Measurements from ENCODE around the gene EZH2. TPM values are rescaled to one million over a fixed set of nuclear protein-coding genes. Genes with fewer than 3 reads are reported as not detected.

EZH2 gene
- total RNA-seq, 1 experiment from 2014 or later = 30.5 TPM

GRCh38 chr7:148883266-148884048 is 634 bp downstream of the EZH2 start:
- peak overlapping the region; percentile 65 for H2AFZ ChIP-seq (ENCODE audit: low read length)
- no peaks in the 10 kb centered on the region for H3K9me3 ChIP-seq (ENCODE audit: low read length)
- no peaks in the 10 kb centered on the region for H3K9me2 ChIP-seq (replicated peaks; ENCODE audit: low read length)
- H3K4me1 ChIP-seq (ENCODE audit: insufficient read depth, low read length) = peaks cover 20% of the 10 kb centered on the region
- peaks cover 61% of the 10 kb centered on the region for H3K79me2 ChIP-seq (ENCODE audit: low read length)
- TF ChIP-seq EZH2 (IDR thresholded peaks at IDR 0.05; ENCODE audit: low read length, unreplicated experiment) (no peak), CTCF (conservative IDR thresholded peaks at IDR 0.05; ENCODE audit: low read depth, low read length) (no peak), EZH2phosphoT487 (IDR thresholded peaks at IDR 0.05; ENCODE audit: borderline replicate concordance, low read length) (no peak)
- no peak overlapping the region for H3K27ac ChIP-seq (ENCODE audit: low read length)
- no peaks in the 10 kb centered on the region for H3K36me3 ChIP-seq (ENCODE audit: low read depth, low read length)
- ATAC-seq (peak; percentile 26), DNase-seq (peak; percentile 3)
- no peaks in the 10 kb centered on the region for H3F3A ChIP-seq (ENCODE audit: low read length, unreplicated experiment)
- peak overlapping the region; percentile 83 for H3K4me2 ChIP-seq (ENCODE audit: low read length)
- CTCF ChIA-PET = interaction anchor here (0.7 to 1.1 kb wide), 2 partner anchors 58 kb away, joined by 6 to 14 read pairs; no protein-coding TSS in a partner anchor
- H3K9ac ChIP-seq (ENCODE audit: low read length) = peak overlapping the region; percentile 96
- H3K4me3 ChIP-seq (ENCODE audit: low read length) = peak overlapping the region; percentile 80
- BruUV-seq (replicated peaks) = no TSS peak
- POLR2A ChIA-PET (ENCODE audit: unreplicated experiment) = interaction anchor here (0.6 kb wide), 2 partner anchors 56 to 71 kb away, joined by 4 read pairs; no protein-coding TSS in a partner anchor
- peaks cover 30% of the 10 kb centered on the region for H4K20me1 ChIP-seq (ENCODE audit: low read length)
- H3K27me3 ChIP-seq (ENCODE audit: low read length) = no peaks in the 10 kb centered on the region
- intact Hi-C loops (cut with micrococcal nuclease) = loop anchor here (1.0 to 5.0 kb wide), 5 partner anchors 27 to 181 kb away; no protein-coding TSS in a partner anchor

- ChIA-PET CTCF (interaction anchor here (0.6 to 1.1 kb wide), 2 partner anchors 59 to 81 kb away, joined by 4 to 6 read pairs; no protein-coding TSS in a partner anchor), POLR2A (ENCODE audit: unreplicated experiment) (interaction anchor here (0.6 kb wide), 2 partner anchors 57 to 71 kb away, joined by 4 read pairs; no protein-coding TSS in a partner anchor)
- H3K36me3 ChIP-seq (ENCODE audit: low read depth, low read length) = no peaks in the 10 kb centered on the region
- no peaks in the 10 kb centered on the region for H3K9me2 ChIP-seq (replicated peaks; ENCODE audit: low read length)
- peaks cover 30% of the 10 kb centered on the region for H4K20me1 ChIP-seq (ENCODE audit: low read length)
- H3K4me2 ChIP-seq (ENCODE audit: low read length) = peak overlapping the region; percentile 83
- intact Hi-C loops (cut with micrococcal nuclease) = loop anchor here (1.0 to 5.0 kb wide), 4 partner anchors 26 to 181 kb away; no protein-coding TSS in a partner anchor
- no peaks in the 10 kb centered on the region for H3K9me3 ChIP-seq (ENCODE audit: low read length)
- ATAC-seq = no peak
- peaks cover 67% of the 10 kb centered on the region for H3K79me2 ChIP-seq (ENCODE audit: low read length)
- H3K27ac ChIP-seq (ENCODE audit: low read length) = no peak overlapping the region
- H2AFZ ChIP-seq (ENCODE audit: low read length) = peak overlapping the region; percentile 63
- H3K4me3 ChIP-seq (ENCODE audit: low read length) = peak overlapping the region; percentile 80
- peak overlapping the region; percentile 96 for H3K9ac ChIP-seq (ENCODE audit: low read length)
- peaks cover 20% of the 10 kb centered on the region for H3K4me1 ChIP-seq (ENCODE audit: insufficient read depth, low read length)
- BruUV-seq (replicated peaks) = TSS peak; percentile 52
- DNase-seq = peak; percentile 7
- no peak for TF ChIP-seq EZH2 (IDR thresholded peaks at IDR 0.05; ENCODE audit: low read length, unreplicated experiment)
- no peak for TF ChIP-seq CTCF (conservative IDR thresholded peaks at IDR 0.05; ENCODE audit: low read depth, low read length)
- no peak for TF ChIP-seq EZH2phosphoT487 (IDR thresholded peaks at IDR 0.05; ENCODE audit: borderline replicate concordance, low read length)
- no peaks in the 10 kb centered on the region for H3K27me3 ChIP-seq (ENCODE audit: low read length)
- H3F3A ChIP-seq (ENCODE audit: low read length, unreplicated experiment) = no peaks in the 10 kb centered on the region
These were observed 1.2 kb downstream of the EZH2 start for GRCh38 chr7:148882841-148883265.

All from PC-3 (cell line).